ENCODE data around the gene TAGLN2.
A peak's percentile ranks its signal among the peaks of the same experiment; 100 is the strongest.

The TAGLN2 gene

DNA sequence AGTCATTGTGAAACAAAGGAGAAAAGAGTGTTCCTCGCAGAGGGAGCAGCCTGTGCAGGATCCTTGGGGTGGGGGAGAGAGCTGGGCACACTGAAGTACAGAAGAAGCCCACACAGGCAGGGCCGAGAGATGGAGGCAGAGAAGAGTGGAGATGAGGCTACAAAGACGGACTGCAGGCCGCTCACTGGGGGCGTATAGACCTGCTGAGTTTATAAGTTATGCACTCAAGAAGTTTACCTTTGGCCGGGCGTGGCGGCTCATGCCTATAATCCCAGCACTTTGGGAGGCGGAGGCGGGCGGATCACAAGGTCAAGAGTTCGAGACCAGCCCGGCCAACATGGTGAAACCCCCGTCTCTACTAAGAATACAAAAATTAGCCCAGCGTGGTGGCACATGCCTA, 36.3 kb upstream of the TAGLN2 start:
- H3K27ac ChIP-seq (ENCODE audit: poor library complexity, severe bottlenecking) = peak overlapping the region; percentile 74
- ATAC-seq (ENCODE audit: low read depth) (no peak), DNase-seq (ENCODE audit: low spot score) (no peak)
- H3K27me3 ChIP-seq (ENCODE audit: insufficient read depth, poor library complexity, severe bottlenecking) = no peaks in the 10 kb centered on the region
- peaks cover 9% of the 10 kb centered on the region for H3K4me1 ChIP-seq (ENCODE audit: insufficient read depth, poor library complexity, severe bottlenecking)
- no peaks in the 10 kb centered on the region for H3K9me3 ChIP-seq (ENCODE audit: severe bottlenecking)
- no peaks in the 10 kb centered on the region for H3K36me3 ChIP-seq (ENCODE audit: low read depth)
- no peak for TF ChIP-seq CTCF (IDR thresholded peaks at IDR 0.05; ENCODE audit: poor library complexity, severe bottlenecking)
- H3K4me3 ChIP-seq (ENCODE audit: severe bottlenecking) = peak overlapping the region; percentile 19

GRCh38 chr1:159960721-159961381, 35.5 kb upstream of the TAGLN2 start:
- Histone ChIP-seq H3K27ac (ENCODE audit: poor library complexity, severe bottlenecking) (peak overlapping the region; percentile 74), H3K4me1 (ENCODE audit: insufficient read depth, poor library complexity, severe bottlenecking) (peaks cover 9% of the 10 kb centered on the region), H3K4me3 (ENCODE audit: severe bottlenecking) (peak overlapping the region; percentile 19), H3K27me3 (ENCODE audit: insufficient read depth, poor library complexity, severe bottlenecking) (no peaks in the 10 kb centered on the region), H3K36me3 (ENCODE audit: low read depth) (no peaks in the 10 kb centered on the region), H3K9me3 (ENCODE audit: severe bottlenecking) (no peaks in the 10 kb centered on the region)
- TF ChIP-seq CTCF (IDR thresholded peaks at IDR 0.05; ENCODE audit: poor library complexity, severe bottlenecking) = no peak
- ATAC-seq (ENCODE audit: low read depth) (peak; percentile 88), DNase-seq (ENCODE audit: low spot score) (peak; percentile 86)

DNA sequence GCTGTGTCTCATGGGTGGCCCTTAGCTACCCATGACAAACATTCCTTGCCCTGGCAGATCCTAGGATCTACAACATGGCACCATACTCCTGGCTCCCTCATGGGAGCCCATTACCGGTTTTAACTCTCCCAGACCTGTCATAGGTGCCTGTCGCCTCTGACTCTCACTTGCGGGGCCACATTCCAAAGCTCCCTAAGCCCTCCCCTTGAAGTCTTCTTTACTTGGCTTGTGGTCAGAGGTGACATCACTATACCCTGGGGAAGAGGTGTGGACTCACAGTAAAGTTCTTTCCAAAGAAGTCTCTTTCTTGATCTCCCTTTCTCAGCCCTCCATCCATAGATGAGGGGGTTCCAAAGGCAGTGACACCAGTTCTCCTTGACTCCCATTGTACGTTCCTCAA, 34.1 kb upstream of the TAGLN2 start:
- TF ChIP-seq CTCF (IDR thresholded peaks at IDR 0.05; ENCODE audit: poor library complexity, severe bottlenecking) = no peak
- Histone ChIP-seq H3K27me3 (ENCODE audit: insufficient read depth, poor library complexity, severe bottlenecking) (no peaks in the 10 kb centered on the region), H3K4me3 (ENCODE audit: severe bottlenecking) (no peak overlapping the region), H3K27ac (ENCODE audit: poor library complexity, severe bottlenecking) (no peak overlapping the region), H3K36me3 (ENCODE audit: low read depth) (no peaks in the 10 kb centered on the region), H3K4me1 (ENCODE audit: insufficient read depth, poor library complexity, severe bottlenecking) (peaks cover 17% of the 10 kb centered on the region), H3K9me3 (ENCODE audit: severe bottlenecking) (no peaks in the 10 kb centered on the region)
- peak; percentile 19; the same call in 2 of the 3 replicates for ATAC-seq (ENCODE audit: low read depth)
- DNase-seq (ENCODE audit: low spot score) = no peak

DNA sequence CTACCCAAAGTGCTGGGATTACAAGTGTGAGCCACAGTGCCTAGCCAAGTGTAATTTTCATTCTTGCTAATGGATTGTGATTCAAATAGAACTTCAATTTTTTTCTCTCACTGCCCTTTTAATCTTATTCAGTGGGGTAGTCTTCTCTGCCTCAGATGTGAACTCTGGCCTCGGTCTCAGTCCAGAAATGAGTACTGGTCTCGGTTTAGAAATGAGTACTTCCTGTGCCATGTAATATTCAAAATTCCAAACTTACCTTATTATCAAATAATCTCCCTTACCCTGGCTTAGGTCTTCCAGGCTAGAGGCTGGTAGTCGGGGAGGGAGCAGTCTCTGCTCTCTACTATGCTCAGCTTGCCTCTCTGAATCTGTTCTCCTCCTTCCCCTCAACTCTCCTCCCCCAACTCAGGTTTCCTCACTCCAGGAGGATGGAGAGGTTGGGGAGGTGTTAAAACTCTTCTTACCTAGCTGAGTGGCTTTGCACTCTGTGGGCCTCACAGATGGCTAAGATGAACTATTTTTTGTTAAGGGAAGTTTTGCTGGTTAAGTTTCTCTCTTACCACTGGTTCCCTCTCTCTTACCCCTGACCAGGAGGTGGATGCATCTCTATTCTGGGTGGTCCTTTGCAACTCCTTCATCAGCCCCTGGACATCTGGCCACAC, 33.5 kb upstream of the TAGLN2 start:
- no peak for TF ChIP-seq CTCF (IDR thresholded peaks at IDR 0.05; ENCODE audit: poor library complexity, severe bottlenecking)
- Histone ChIP-seq H3K36me3 (ENCODE audit: low read depth) (no peaks in the 10 kb centered on the region), H3K4me1 (ENCODE audit: insufficient read depth, poor library complexity, severe bottlenecking) (peaks cover 23% of the 10 kb centered on the region), H3K9me3 (ENCODE audit: severe bottlenecking) (no peaks in the 10 kb centered on the region), H3K4me3 (ENCODE audit: severe bottlenecking) (no peak overlapping the region), H3K27ac (ENCODE audit: poor library complexity, severe bottlenecking) (peak overlapping the region; percentile 1), H3K27me3 (ENCODE audit: insufficient read depth, poor library complexity, severe bottlenecking) (no peaks in the 10 kb centered on the region)
- no peak for ATAC-seq (ENCODE audit: low read depth)
- DNase-seq (ENCODE audit: low spot score) = no peak

DNA sequence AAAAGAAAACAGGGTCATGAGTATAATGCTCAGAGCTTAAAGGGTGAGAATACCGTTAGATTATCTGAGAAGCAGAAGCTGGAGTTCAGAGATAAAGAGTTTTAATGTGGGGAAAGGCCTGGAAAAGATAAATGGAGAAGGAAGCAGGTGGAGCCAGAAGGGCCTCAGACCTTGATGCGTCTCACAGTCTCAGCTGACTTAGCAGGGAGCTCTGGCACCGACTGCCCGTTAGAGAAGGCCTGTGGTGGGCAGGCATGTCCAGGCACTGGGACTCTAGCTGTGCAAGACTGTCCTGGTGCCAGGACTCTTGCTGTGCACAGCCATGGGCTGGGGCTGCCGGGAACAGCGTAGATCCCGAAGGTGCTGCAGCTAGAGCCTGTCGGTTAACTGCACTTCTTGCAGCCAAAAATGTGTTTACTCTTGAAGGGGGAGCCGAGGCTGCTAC, 32.5 kb upstream of the TAGLN2 start:
- Histone ChIP-seq H3K27ac (ENCODE audit: poor library complexity, severe bottlenecking) (no peak overlapping the region), H3K36me3 (ENCODE audit: low read depth) (no peaks in the 10 kb centered on the region), H3K4me1 (ENCODE audit: insufficient read depth, poor library complexity, severe bottlenecking) (peaks cover 26% of the 10 kb centered on the region), H3K27me3 (ENCODE audit: insufficient read depth, poor library complexity, severe bottlenecking) (no peaks in the 10 kb centered on the region), H3K9me3 (ENCODE audit: severe bottlenecking) (no peaks in the 10 kb centered on the region), H3K4me3 (ENCODE audit: severe bottlenecking) (no peak overlapping the region)
- no peak for DNase-seq (ENCODE audit: low spot score)
- no peak for TF ChIP-seq CTCF (IDR thresholded peaks at IDR 0.05; ENCODE audit: poor library complexity, severe bottlenecking)
- no peak for ATAC-seq (ENCODE audit: low read depth)

Measured in RWPE2 (cell line).